GM10248 (cell line): ENCODE results near the gene STAM.

Experiments
- CTCF ChIA-PET: fragments of 300-600 bp; sonication (Branson Sonifier 250); formaldehyde crosslinking; extraction: SDS; loops from one replicate; lab custom pipeline; 2021; ENCODE audit warnings: antibody characterized with exemption; lab: Yijun Ruan, JAX
- POLR2A ChIA-PET: fragments of 350-650 bp; sonication (Branson Sonifier 250); formaldehyde crosslinking; extraction: SDS; loops from one replicate; lab custom pipeline; 2020; ENCODE audit warnings: antibody characterized with exemption; lab: Yijun Ruan, JAX
- DNase-seq: peaks from one replicate; pipeline ENCODE4 v3.0.0; 2012; ENCODE audit errors: extremely low spot score
- TF ChIP-seq, protein P1 (sequence below): IDR thresholded peaks from 2 replicates; pipeline ENCODE4 v1.5.1; 2012; ENCODE audit warnings: mild to moderate bottlenecking, low read depth; ENCODE audit errors: extremely low read depth, missing control alignments, control extremely low read depth

The STAM gene

GRCh38 chr10:17758896-17759295 is 114.9 kb downstream of the STAM start:
- POLR2A ChIA-PET = no interaction called here
- no peak for DNase-seq
- CTCF ChIA-PET = interaction anchor here (0.9 kb wide), 1 partner anchor 42 kb away, joined by 3 read pairs; no protein-coding TSS in a partner anchor
- TF ChIP-seq, protein P1, sequence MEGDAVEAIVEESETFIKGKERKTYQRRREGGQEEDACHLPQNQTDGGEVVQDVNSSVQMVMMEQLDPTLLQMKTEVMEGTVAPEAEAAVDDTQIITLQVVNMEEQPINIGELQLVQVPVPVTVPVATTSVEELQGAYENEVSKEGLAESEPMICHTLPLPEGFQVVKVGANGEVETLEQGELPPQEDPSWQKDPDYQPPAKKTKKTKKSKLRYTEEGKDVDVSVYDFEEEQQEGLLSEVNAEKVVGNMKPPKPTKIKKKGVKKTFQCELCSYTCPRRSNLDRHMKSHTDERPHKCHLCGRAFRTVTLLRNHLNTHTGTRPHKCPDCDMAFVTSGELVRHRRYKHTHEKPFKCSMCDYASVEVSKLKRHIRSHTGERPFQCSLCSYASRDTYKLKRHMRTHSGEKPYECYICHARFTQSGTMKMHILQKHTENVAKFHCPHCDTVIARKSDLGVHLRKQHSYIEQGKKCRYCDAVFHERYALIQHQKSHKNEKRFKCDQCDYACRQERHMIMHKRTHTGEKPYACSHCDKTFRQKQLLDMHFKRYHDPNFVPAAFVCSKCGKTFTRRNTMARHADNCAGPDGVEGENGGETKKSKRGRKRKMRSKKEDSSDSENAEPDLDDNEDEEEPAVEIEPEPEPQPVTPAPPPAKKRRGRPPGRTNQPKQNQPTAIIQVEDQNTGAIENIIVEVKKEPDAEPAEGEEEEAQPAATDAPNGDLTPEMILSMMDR = no peak

DNA sequence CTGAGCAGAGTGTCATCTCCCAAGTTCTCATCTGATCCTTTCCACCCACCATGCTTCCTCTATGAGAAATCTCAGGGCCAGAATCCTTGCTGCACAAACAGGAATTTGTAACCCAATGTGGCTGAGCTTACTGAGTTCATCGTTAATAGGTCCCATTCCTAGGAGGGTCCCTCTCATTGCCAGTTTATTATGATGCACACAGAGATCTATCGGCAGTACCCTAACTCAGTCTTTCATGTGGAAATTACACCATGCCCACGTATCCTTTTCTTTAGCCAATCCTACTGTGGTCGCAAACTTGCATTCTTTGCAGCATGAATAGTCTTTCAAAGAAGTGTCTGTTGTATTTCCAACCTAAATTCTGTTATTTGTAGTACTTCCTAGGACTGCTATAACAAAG is 120.2 kb downstream of the STAM start:
- TF ChIP-seq, protein P1 = no peak
- POLR2A ChIA-PET = no interaction called here

DNA sequence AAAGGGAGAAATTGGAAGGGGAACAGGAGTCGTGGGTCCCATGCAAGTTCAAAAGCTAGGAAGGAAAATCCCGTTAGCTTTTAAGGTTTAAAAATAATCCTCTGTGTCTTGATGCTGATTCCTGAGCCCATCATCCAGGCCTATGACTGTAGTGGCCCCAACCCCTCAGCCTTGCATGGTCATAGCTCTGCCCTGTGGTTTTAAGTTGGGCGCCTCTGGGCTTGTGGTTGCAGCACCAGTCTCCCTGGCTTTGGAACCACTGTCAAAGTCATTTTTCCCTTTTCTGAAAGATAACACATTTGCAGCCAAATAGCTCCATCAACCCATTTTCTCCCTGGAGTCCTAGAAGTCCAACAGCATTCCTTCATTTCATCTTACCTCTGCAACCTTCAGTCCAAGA is 121.7 kb downstream of the STAM start:
- no peak for DNase-seq
- ChIA-PET POLR2A (no interaction called here), CTCF (no interaction called here)
- TF ChIP-seq, protein P1 = no peak

More for the DNA sequence above, 120.2 kb downstream of the STAM start:
- CTCF ChIA-PET = no interaction called here
- DNase-seq = no peak
